IMR-90 (cell line): ENCODE results near the gene SH3RF1. TPM values are rescaled to one million over a fixed set of nuclear protein-coding genes. Genes with fewer than 3 reads are reported as not detected.
"Not testable (repeated sequence)": the region's sequence is repeated elsewhere in the genome, so short reads cannot be mapped to it uniquely, and the experiment has no call there.

Experiments
- ATAC-seq: fragments of 200-7000 bp; cut with Tn5 transposase; 2 replicates; pipeline ENCODE4 v1.9.1; 2020; ENCODE audit warnings: low read depth, mild to moderate bottlenecking, moderate library complexity
- BruUV-seq: library from RNA; stranded (reverse); fragments of 400-500 nt; replicated peaks from 2 replicates; lab custom pipeline; 2021; lab: Mats Ljungman, UMichigan
- CTCF ChIA-PET: fragments of 300-600 bp; formaldehyde crosslinking; extraction: SDS; loops from one replicate; lab custom pipeline; 2021; ENCODE audit warnings: antibody characterized with exemption; lab: Yijun Ruan, JAX
- POLR2A ChIA-PET: fragments of 300-600 bp; sonication (Branson Sonifier 250); formaldehyde crosslinking; loops from one replicate; lab custom pipeline; 2022; ENCODE audit warnings: antibody characterized with exemption; ENCODE audit not compliant: unreplicated experiment; lab: Charles Lee
- DNase-seq: peaks from one replicate; pipeline ENCODE4 v3.0.0; 2013
- H2AFZ ChIP-seq: replicated peaks from 2 replicates; pipeline ENCODE3; 2013; ENCODE audit warnings: low read length, mild to moderate bottlenecking; ENCODE audit not compliant: poor library complexity
- H2AK5ac ChIP-seq: 2 replicates; pipeline ENCODE4 v1.6.1; 2013; ENCODE audit warnings: low read depth, low read length, inconsistent platforms
- H2AK9ac ChIP-seq: replicated peaks from 2 replicates; pipeline ENCODE3; 2013; ENCODE audit warnings: mild to moderate bottlenecking, low read depth, low read length, moderate library complexity; ENCODE audit not compliant: poor library complexity
- H2BK120ac ChIP-seq: 2 replicates; pipeline ENCODE4 v1.6.1; 2013; ENCODE audit warnings: low read depth, low read length, inconsistent platforms
- H2BK15ac ChIP-seq: 3 replicates; pipeline ENCODE4 v1.6.1; 2013; ENCODE audit warnings: low read depth, low read length, inconsistent platforms
- H2BK20ac ChIP-seq: 2 replicates; pipeline ENCODE4 v1.6.1; 2013; ENCODE audit warnings: low read depth, mild to moderate bottlenecking, inconsistent platforms, low read length, moderate library complexity
- H2BK5ac ChIP-seq: 2 replicates; pipeline ENCODE4 v1.6.1; 2013; ENCODE audit warnings: mild to moderate bottlenecking, low read depth, low read length, inconsistent platforms; ENCODE audit not compliant: poor library complexity, severe bottlenecking
- H3K14ac ChIP-seq: replicated peaks from 2 replicates; pipeline ENCODE4 v1.6.1; 2013; ENCODE audit warnings: low read depth, low read length, inconsistent platforms
- H3K18ac ChIP-seq: 2 replicates; pipeline ENCODE4 v1.6.1; 2013; ENCODE audit warnings: low read depth, low read length, control low read depth
- H3K23ac ChIP-seq: 2 replicates; pipeline ENCODE4 v1.6.1; 2013; ENCODE audit warnings: low read depth, low read length, inconsistent platforms
- H3K27ac ChIP-seq: 2 replicates; pipeline ENCODE4 v1.5.1; 2013; ENCODE audit warnings: mild to moderate bottlenecking, control low read depth, low read length; ENCODE audit not compliant: insufficient read depth
- H3K27me3 ChIP-seq: 2 replicates; pipeline ENCODE4 v1.6.1; 2013; ENCODE audit warnings: low read length; ENCODE audit not compliant: control insufficient read depth, insufficient read depth
- H3K36me3 ChIP-seq: 2 replicates; pipeline ENCODE4 v1.6.1; 2013; ENCODE audit warnings: low read length, mixed read lengths; ENCODE audit not compliant: control insufficient read depth, insufficient read depth
- H3K4ac ChIP-seq: 2 replicates; pipeline ENCODE4 v1.6.1; 2013; ENCODE audit warnings: low read depth, low read length, inconsistent platforms
- H3K4me1 ChIP-seq: 2 replicates; pipeline ENCODE4 v1.6.1; 2013; ENCODE audit warnings: low read length, mixed read lengths; ENCODE audit not compliant: control insufficient read depth, insufficient read depth
- H3K4me2 ChIP-seq: 2 replicates; pipeline ENCODE4 v1.6.1; 2013; ENCODE audit warnings: low read depth, mild to moderate bottlenecking, control low read depth, low read length, moderate library complexity
- H3K4me3 ChIP-seq: 2 replicates; pipeline ENCODE4 v1.5.1; 2013; ENCODE audit warnings: low read depth, mild to moderate bottlenecking, control low read depth, low read length, moderate library complexity; ENCODE audit not compliant: insufficient read depth
- H3K56ac ChIP-seq: 2 replicates; pipeline ENCODE4 v1.6.1; 2013; ENCODE audit warnings: low read length, inconsistent platforms; ENCODE audit not compliant: insufficient read depth; ENCODE audit errors: extremely low read depth
- H3K79me1 ChIP-seq, 2 experiments: 2 replicates each; pipeline ENCODE4 v1.6.1; 2013; ENCODE audit warnings: low read length in 2 of 2, inconsistent platforms in 1 of 2, low read depth in 1 of 2
- H3K9ac ChIP-seq: 2 replicates; pipeline ENCODE4 v1.6.1; 2013; ENCODE audit warnings: low read depth, low read length, control low read depth
- H3K9me1 ChIP-seq: 2 replicates; pipeline ENCODE4 v1.6.1; 2013; ENCODE audit warnings: low read length, inconsistent platforms; ENCODE audit not compliant: insufficient read depth
- H3K9me3 ChIP-seq: 2 replicates; pipeline ENCODE4 v1.6.1; 2013; ENCODE audit warnings: low read length; ENCODE audit not compliant: control insufficient read depth, insufficient read depth
- H4K20me1 ChIP-seq: 2 replicates; pipeline ENCODE4 v1.6.1; 2013; ENCODE audit warnings: low read length, inconsistent platforms; ENCODE audit not compliant: insufficient read depth
- H4K5ac ChIP-seq: 2 replicates; pipeline ENCODE4 v1.6.1; 2013; ENCODE audit warnings: mild to moderate bottlenecking, low read depth, low read length, control low read depth
- H4K8ac ChIP-seq, 2 experiments: 2 replicates each; pipeline ENCODE4 v1.6.1; 2013; ENCODE audit warnings: low read depth in 2 of 2, low read length in 2 of 2, control low read depth in 1 of 2, inconsistent platforms in 1 of 2
- H4K91ac ChIP-seq: 2 replicates; pipeline ENCODE4 v1.6.1; 2013; ENCODE audit warnings: low read depth, low read length, inconsistent platforms; ENCODE audit not compliant: insufficient read depth
- BHLHE40 ChIP-seq: fragments of 150-350 bp; IDR thresholded peaks from 2 replicates; pipeline ENCODE4 v1.6.1; 2016; ENCODE audit warnings: mild to moderate bottlenecking, low read depth, low read length
- MAFK ChIP-seq: IDR thresholded peaks from 2 replicates; pipeline ENCODE4 v1.6.1; 2012; ENCODE audit warnings: low read depth, low read length, improper control_type of control experiment
- whole genome bisulfite sequencing, 2 experiments: methylation state at CpG; one replicate each; pipeline versions ENCODE4 v1.1.5 to v1.1.7; 2013; ENCODE audit warnings: missing lambda C conversion rate in 2 of 2; ENCODE audit not compliant: insufficient read length in 1 of 2; ENCODE audit errors: extremely low coverage in 2 of 2; 5-methylcytosine and 5-hydroxymethylcytosine counted together
- dilution Hi-C: fragments of 300-500 bp; cut with HindIII; formaldehyde crosslinking; loops from one replicate; pipeline ENCODE4 v1.14.3; 2018; ENCODE audit warnings: low sequenced_read_pairs; ENCODE audit not compliant: unreplicated experiment
- in situ Hi-C: fragments of 300-500 bp; cut with MboI; formaldehyde crosslinking; loops from 3 replicates; pipeline ENCODE4 v1.14.3; 2019; ENCODE audit warnings: low sequenced_read_pairs, inconsistent platforms, mixed read lengths
- intact Hi-C: fragments of 100-400 bp; cut with micrococcal nuclease; formaldehyde crosslinking; loops from 2 replicates; pipeline ENCODE4 v1.10.0; 2022
- polyA plus RNA-seq, 3 experiments: library from polyadenylated mRNA; depleted of rRNA; stranded (reverse); fragments of >200 nt; gene quantifications; 2 replicates each; pipeline ENCODE4 v1.2.3, GENCODE V29; 2012; ENCODE audit warnings: low replicate concordance in 1 of 3
- total RNA-seq: library from RNA; depleted of rRNA; stranded (reverse); fragments of >200 nt; gene quantifications from 2 replicates; pipeline ENCODE4 v1.2.3, GENCODE V29; 2012

The SH3RF1 gene
- total and polyA plus RNA-seq, 2 of the 4 experiments (the other 2 are of a cell fraction), result 22.0 to 29.8 TPM

GRCh38 chr4:169198167-169198566, 72.6 kb downstream of the SH3RF1 start:
- DNase-seq, result no peak
- Histone ChIP-seq H4K8ac (no peak overlapping the region), H3K23ac (no peak overlapping the region), H4K91ac (no peak overlapping the region), H2AK9ac (no peak overlapping the region), H4K20me1 (peaks cover 24% of the 10 kb centered on the region), H2AFZ (no peak overlapping the region), H3K27ac (no peak overlapping the region), H3K79me1 (peaks cover 17 to 43% of the 10 kb centered on the region in 2 experiments; a peak in 3 of 4 replicates), H2BK120ac (no peak overlapping the region), H3K27me3 (no peaks in the 10 kb centered on the region), H4K5ac (no peak overlapping the region), H2BK5ac (no peak overlapping the region), H3K18ac (no peak overlapping the region), H3K9me1 (0 out of 2 replicates have a peak, but pooled peaks cover 3% of the 10 kb centered on the region), H2BK15ac (no peak overlapping the region), H3K56ac (no peak overlapping the region), H3K4me2 (no peak overlapping the region), H3K4ac (no peak overlapping the region), H3K14ac (no peak overlapping the region), H3K9ac (no peak overlapping the region), H3K36me3 (no peaks in the 10 kb centered on the region; the same call in 1 of the 2 replicates), H3K9me3 (no peaks in the 10 kb centered on the region; the same call in 1 of the 2 replicates), H3K4me3 (no peak overlapping the region), H2BK20ac (no peak overlapping the region), H2AK5ac (no peak overlapping the region), H3K4me1 (peaks cover 6% of the 10 kb centered on the region)
- dilution Hi-C loops (no loop called here), intact Hi-C loops (no loop called here), in situ Hi-C loops (no loop called here)
- no peak for TF ChIP-seq BHLHE40
- TF ChIP-seq MAFK, result peak; percentile 30; the same call in 1 of the 2 replicates
- POLR2A ChIA-PET, result no interaction called here
- no peak for ATAC-seq
- no TSS peak for BruUV-seq
- CTCF ChIA-PET, result no interaction called here

- Histone ChIP-seq H3K79me1 (peaks cover 17 to 40% of the 10 kb centered on the region in 2 experiments; a peak in 3 of 4 replicates), H4K20me1 (peaks cover 27% of the 10 kb centered on the region)
- H2AK5ac ChIP-seq, H3K4me2 ChIP-seq, dilution Hi-C loops, H3K9ac ChIP-seq, H3K23ac ChIP-seq, H3K4ac ChIP-seq, H3K27ac ChIP-seq, BruUV-seq, H3K9me1 ChIP-seq, H3K4me1 ChIP-seq, DNase-seq, H2BK5ac ChIP-seq, H3K4me3 ChIP-seq, H4K91ac ChIP-seq, H3K14ac ChIP-seq, H3K27me3 ChIP-seq, H3K56ac ChIP-seq, H3K9me3 ChIP-seq, H3K36me3 ChIP-seq, H4K5ac ChIP-seq, ATAC-seq, H2BK20ac ChIP-seq, H2BK120ac ChIP-seq, in situ Hi-C loops, intact Hi-C loops, H2BK15ac ChIP-seq, H3K18ac ChIP-seq, H2AK9ac ChIP-seq, H4K8ac ChIP-seq, POLR2A ChIA-PET, H2AFZ ChIP-seq: not testable (repeated sequence)
- CTCF ChIA-PET, result interaction anchor here (0.6 kb wide), 1 partner anchor 287 kb away, joined by 4 read pairs; no protein-coding TSS in a partner anchor
- 100% methylated on average over 3 of the region's 11 CpGs; no CpG with 5 or more reads in 1 of the 2 experiments for WGBS, 2 experiments
These were observed 73.5 kb downstream of the SH3RF1 start for GRCh38 chr4:169197206-169197605.
